Measurements from ENCODE around the gene CA5A. TPM values are rescaled to one million over a fixed set of nuclear protein-coding genes. Genes with fewer than 3 reads are reported as not detected.

Gene CA5A
- total RNA-seq, 1 donor from 2014 or later: not detected

- H3K36me3 Mint-ChIP-seq (ENCODE audit: low read depth, unreplicated experiment): peaks cover 31% of the 10 kb centered on the region
- TF ChIP-seq CTCF (IDR thresholded peaks at IDR 0.05; ENCODE audit: insufficient read depth, low read depth, low read length) (no peak), EZH2 (IDR thresholded peaks at IDR 0.05; ENCODE audit: insufficient read depth, low read length) (no peak)
These were observed 40.3 kb upstream of the CA5A start for GRCh38 chr16:87976665-87977064.

GRCh38 chr16:87974178-87974577 lies 37.8 kb upstream of the CA5A start:
- peaks cover 47% of the 10 kb centered on the region for H3K79me2 ChIP-seq (ENCODE audit: insufficient read depth, low read length)

More at GRCh38 chr16:87976665-87977064, 40.3 kb upstream of the CA5A start:
- FAIRE-seq: no peak
- Mint-ChIP-seq H3K4me3 (ENCODE audit: unreplicated experiment) (no peak overlapping the region), H3K27ac (ENCODE audit: unreplicated experiment) (peak overlapping the region; percentile 1), H3K4me1 (ENCODE audit: low read depth, unreplicated experiment) (peaks cover 10% of the 10 kb centered on the region), H3K27me3 (ENCODE audit: low read depth, unreplicated experiment) (no peaks in the 10 kb centered on the region), H3K9me3 (ENCODE audit: unreplicated experiment) (peaks cover 14% of the 10 kb centered on the region)
- no peaks in the 10 kb centered on the region for H3K27me3 ChIP-seq (ENCODE audit: insufficient read depth, low read length)
- no peak overlapping the region for H3K4me3 ChIP-seq (ENCODE audit: insufficient read depth, low read depth, low read length)
- no peak overlapping the region for H3K27ac ChIP-seq (ENCODE audit: low read depth, low read length)
- H3K9ac ChIP-seq (ENCODE audit: low read length): peak overlapping the region; percentile 43
- H3K36me3 ChIP-seq (ENCODE audit: insufficient read depth, low read length): no peaks in the 10 kb centered on the region
- H2AFZ ChIP-seq (ENCODE audit: low read depth, low read length): no peak overlapping the region
- no peak for DNase-seq (ENCODE audit: low read depth)
- no peaks in the 10 kb centered on the region for H3K4me1 ChIP-seq (ENCODE audit: insufficient read depth, low read length)
- peaks cover 36% of the 10 kb centered on the region for H3K79me2 ChIP-seq (ENCODE audit: insufficient read depth, low read length)
- H3K4me2 ChIP-seq (ENCODE audit: low read length): no peak overlapping the region
- peaks cover 4% of the 10 kb centered on the region for H3K9me3 ChIP-seq (ENCODE audit: insufficient read depth, low read depth, low read length)
- no peaks in the 10 kb centered on the region for H4K20me1 ChIP-seq (ENCODE audit: insufficient read depth, low read length)

More at GRCh38 chr16:87974178-87974577, 37.8 kb upstream of the CA5A start:
- peaks cover 15% of the 10 kb centered on the region for H3K4me1 Mint-ChIP-seq (ENCODE audit: low read depth, unreplicated experiment)
- no peak overlapping the region for H3K9ac ChIP-seq (ENCODE audit: low read length)
- no peaks in the 10 kb centered on the region for H3K27me3 Mint-ChIP-seq (ENCODE audit: low read depth, unreplicated experiment)
- H3K4me2 ChIP-seq (ENCODE audit: low read length): no peak overlapping the region
- peaks cover 19% of the 10 kb centered on the region for H3K9me3 Mint-ChIP-seq (ENCODE audit: unreplicated experiment)
- no peaks in the 10 kb centered on the region for H4K20me1 ChIP-seq (ENCODE audit: insufficient read depth, low read length)
- no peak overlapping the region for H3K4me3 Mint-ChIP-seq (ENCODE audit: unreplicated experiment)
- FAIRE-seq (no peak), DNase-seq (ENCODE audit: low read depth) (no peak)
- no peaks in the 10 kb centered on the region for H3K36me3 ChIP-seq (ENCODE audit: insufficient read depth, low read length)
- H3K27ac ChIP-seq (ENCODE audit: low read depth, low read length): no peak overlapping the region
- H2AFZ ChIP-seq (ENCODE audit: low read depth, low read length): no peak overlapping the region
- peaks cover 44% of the 10 kb centered on the region for H3K36me3 Mint-ChIP-seq (ENCODE audit: low read depth, unreplicated experiment)
- H3K4me1 ChIP-seq (ENCODE audit: insufficient read depth, low read length): peaks cover 14% of the 10 kb centered on the region
- H3K4me3 ChIP-seq (ENCODE audit: insufficient read depth, low read depth, low read length): no peak overlapping the region
- H3K9me3 ChIP-seq (ENCODE audit: insufficient read depth, low read depth, low read length): peaks cover 6% of the 10 kb centered on the region
- H3K27me3 ChIP-seq (ENCODE audit: insufficient read depth, low read length): no peaks in the 10 kb centered on the region
- TF ChIP-seq EZH2 (IDR thresholded peaks at IDR 0.05; ENCODE audit: insufficient read depth, low read length) (no peak), CTCF (IDR thresholded peaks at IDR 0.05; ENCODE audit: insufficient read depth, low read depth, low read length) (no peak)
- peak overlapping the region; percentile 63 for H3K27ac Mint-ChIP-seq (ENCODE audit: unreplicated experiment)
